Stimulated activated CD4-positive, alpha-beta T cell treated with anti-CD3 and anti-CD28 coated beads, Interleukin-15, amount 100 ng/mL, for 48 hours (primary cell): ENCODE results near the gene RALGPS2.
"Not testable (repeated sequence)": the region's sequence is repeated elsewhere in the genome, so short reads cannot be mapped to it uniquely, and the experiment has no call there.

Source experiments
- DNase-seq, 2 donors: peaks; one replicate each; pipeline ENCODE4 v3.0.0-alpha.2; 2020; ENCODE audit warnings: low read depth in 2 of 2

RALGPS2 gene

GRCh38 chr1:178781533-178782330, 56.7 kb downstream of the RALGPS2 start:
- DNase-seq = no peak

DNA sequence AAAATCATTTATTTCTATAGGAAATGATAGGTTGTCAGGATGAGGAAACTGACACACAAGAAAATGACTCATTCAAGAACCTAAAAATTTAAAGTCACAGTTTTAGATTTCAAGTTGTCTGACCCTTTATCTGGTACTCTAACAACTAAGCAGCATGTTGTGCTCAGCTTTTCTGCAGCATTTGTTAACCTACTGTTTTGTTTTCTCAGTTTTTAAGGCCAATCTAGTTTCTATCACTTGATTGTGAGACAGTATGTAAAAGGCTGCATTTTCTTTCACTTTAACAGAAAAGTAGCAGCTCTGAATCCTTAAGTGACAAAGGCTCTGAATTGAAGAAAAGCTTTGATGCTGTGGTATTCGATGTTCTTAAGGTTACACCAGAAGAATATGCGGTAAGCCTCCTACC, 59.1 kb downstream of the RALGPS2 start:
- DNase-seq = no peak

- no peak for DNase-seq
Observed at GRCh38 chr1:178792394-178792793, 67.3 kb downstream of the RALGPS2 start.

DNA sequence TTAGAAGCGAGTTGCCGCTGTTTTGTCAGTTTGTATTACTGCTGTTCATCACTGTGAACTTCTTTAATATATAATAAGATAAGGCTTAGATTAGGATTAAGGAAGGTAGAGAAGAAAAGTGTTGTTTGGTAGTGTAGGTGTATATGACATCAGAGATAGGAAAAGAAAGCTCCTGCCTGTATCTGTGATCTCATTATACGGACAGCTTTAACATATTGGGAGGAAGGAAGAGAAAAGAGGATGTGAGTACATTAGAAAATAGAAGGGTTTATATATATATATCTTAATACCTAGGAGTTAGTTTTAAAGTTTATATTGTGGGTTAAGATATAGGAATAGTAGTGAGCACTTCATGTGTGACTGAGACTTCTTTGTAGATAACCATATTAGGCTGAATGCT, 71.0 kb downstream of the RALGPS2 start:
- no peak for DNase-seq

GRCh38 chr1:178797590-178797989, 72.5 kb downstream of the RALGPS2 start:
- DNase-seq = no peak

GRCh38 chr1:178798232-178798861, 73.3 kb downstream of the RALGPS2 start:
- DNase-seq = no peak

DNA sequence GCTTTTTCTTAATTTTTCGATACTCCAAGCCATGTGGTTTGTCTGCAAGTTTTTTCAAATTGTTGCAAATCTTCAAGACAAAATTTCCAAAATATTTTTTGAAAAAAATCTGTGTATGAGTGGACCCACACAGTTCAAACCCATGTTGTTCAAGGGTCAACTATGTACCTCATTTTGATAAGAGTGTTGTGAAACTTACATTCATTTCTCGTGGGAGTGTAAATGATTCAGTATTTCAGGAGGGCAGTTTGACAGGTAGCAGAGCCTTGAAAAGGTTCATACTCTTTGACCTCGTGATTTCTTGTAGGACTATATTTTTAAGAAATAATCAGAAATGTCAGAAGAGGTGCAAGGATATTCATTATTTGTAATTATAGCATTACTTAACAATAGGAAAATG, 77.8 kb downstream of the RALGPS2 start:
- DNase-seq = no peak

DNA sequence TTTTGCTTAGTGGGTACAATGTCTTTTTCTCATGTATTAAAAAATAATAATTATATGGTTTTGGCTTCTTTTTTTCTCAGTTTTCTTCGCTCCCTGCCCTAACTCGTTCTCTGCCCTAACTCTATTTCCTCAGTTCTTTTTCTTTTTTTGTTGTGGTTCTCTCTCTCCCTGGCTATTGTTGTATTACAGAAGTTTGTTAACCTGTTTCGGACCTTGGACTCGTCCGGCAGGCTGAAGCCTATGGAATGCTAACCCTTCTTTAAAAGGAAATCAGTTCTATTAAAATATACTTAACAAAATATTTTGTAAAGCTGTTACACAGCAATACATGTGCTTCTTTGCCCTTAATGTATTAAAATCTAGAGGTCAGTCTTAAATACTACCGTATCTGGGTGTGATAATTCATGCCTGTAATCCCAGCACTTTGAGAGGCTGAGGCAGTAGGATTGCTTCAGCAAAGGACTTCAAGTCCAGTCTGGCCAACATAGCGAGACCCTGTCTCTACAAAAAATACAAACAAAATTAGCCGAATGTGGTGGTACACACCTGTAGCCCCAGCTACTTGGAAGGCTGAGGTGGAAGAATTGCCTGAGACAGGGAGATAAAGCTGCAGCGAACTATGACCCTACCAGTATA, 81.7 kb downstream of the RALGPS2 start:
- no peak for DNase-seq

GRCh38 chr1:178808529-178808928, 83.5 kb downstream of the RALGPS2 start:
- no peak for DNase-seq

- no peak for DNase-seq
Observed at GRCh38 chr1:178810585-178810984, 85.5 kb downstream of the RALGPS2 start.

DNA sequence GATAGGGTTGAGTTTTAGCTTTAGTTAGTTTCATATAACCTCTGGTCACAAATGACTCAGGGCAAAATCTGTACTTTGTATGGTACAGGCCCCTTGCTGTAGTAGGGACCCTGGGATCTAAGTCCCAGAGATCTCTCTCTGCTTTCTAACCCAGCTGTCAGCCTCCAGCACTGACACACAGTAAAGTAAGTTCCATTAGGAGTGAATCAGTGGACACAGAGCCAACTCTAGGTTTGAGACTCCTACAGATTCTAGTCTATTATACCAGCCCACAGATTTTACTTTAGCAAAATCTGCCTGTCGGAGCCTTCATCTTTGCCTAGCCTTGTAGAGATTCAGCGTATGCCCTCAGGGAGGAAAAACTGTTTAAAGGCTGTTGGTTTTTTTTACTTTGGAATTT, 93.4 kb downstream of the RALGPS2 start:
- no peak for DNase-seq

DNA sequence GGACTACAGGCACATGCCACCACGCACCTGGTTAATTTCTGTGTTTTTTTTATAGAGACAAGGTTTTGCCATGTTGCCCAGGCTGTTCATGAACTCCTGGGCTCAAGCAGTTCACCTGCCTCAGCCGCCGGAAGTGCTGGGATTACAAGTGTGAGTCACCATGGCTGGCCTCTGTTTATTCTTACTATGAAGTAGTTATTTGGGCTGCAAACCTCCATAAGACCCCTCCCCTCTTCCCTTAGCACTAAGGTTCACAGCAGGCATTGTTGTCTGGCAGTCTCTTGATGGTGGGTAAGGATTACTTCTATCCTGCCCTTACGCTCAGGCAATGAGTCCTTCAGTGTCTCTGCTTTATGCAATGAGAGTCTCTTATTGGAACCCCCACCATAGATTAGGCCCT, 94.1 kb downstream of the RALGPS2 start:
- DNase-seq = no peak

DNA sequence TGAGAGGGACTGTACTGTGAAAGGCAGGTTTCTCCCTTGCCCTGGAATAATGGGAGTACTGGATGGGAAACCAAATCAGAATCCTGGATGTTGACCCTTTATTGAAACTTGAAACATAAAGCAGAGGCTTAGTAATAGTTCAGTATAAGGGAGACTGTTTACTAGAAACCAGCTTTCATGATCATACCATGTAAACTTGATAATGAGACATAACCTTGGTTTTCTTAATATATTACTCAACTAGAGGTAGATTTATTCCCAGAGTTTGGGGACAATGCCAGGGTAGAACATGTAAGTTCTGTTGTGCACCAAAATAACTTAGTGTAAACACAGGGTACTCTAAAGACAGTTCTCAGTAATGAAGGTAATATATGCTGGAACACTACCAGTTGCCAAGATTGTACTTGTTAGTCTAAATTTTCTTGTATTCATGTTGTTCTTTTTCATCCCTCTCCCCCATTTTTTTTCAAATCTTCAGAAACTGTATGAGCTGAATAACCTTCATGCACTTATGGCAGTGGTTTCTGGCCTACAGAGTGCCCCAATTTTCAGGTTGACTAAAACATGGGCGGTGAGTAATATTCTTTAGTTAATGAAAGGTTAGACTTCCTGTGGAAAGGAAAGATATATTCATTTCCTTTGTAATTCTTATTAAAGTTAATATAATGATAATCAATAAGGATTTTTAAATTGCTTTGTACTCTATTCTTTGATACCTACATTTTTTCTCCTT, 96.3 kb downstream of the RALGPS2 start:
- DNase-seq = no peak

DNA sequence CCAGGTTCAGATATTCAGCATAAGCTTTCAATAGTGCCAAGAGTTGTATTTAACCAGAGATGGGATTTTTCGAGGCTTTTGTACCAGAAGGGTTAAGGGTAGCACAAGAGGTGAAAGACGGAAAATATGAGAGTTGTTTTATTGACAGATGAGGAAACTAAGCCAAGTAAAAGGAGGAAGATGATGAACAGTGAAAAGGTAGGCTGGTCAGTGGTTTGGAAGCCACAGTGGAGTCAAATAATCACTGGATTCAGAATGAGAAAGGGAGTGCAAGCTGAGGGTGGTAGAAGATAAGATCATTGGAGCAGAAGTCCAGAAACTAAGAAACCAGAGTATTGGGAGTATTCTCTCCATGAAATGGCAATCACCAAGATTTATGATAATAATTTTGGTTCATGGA, 100.1 kb downstream of the RALGPS2 start:
- no peak for DNase-seq

DNA sequence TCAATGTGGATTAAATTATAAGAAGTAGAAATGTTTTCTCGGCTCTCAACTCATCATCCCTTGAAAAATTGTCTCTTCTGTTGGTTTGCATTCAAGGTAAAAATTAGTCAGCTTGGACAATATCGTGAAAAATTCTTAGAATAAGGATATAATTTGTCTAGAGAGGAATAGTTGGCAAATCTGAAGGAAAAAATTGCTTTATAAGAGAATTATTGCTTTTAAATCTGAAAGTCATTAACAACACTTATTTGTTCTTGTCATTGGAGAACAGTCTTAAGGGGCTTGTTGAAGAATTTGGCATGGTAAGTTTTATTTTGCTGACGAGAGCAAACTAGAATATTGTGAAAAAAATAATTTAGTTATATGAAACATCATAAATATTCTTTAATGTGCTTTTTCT, 119.4 kb downstream of the RALGPS2 start:
- DNase-seq = no peak

DNA sequence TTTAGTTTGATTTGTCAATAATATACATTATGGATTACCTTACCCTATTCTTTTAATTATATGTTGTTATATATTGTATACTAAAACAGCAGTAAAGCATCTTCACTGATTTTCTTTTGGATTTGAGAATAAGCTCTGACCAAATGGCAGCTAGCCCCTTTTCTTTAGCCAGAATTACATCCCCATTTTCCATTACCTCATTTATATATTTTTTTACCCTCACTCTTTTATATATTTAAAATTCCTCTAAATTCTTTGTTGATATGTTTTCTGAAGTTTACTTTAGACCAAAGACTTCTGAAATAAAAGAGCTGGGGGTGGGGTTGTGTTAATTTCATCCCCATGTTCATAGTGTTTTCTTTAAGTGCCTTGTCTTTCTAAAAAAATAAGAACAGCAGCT, 121.3 kb downstream of the RALGPS2 start:
- no peak for DNase-seq

DNA sequence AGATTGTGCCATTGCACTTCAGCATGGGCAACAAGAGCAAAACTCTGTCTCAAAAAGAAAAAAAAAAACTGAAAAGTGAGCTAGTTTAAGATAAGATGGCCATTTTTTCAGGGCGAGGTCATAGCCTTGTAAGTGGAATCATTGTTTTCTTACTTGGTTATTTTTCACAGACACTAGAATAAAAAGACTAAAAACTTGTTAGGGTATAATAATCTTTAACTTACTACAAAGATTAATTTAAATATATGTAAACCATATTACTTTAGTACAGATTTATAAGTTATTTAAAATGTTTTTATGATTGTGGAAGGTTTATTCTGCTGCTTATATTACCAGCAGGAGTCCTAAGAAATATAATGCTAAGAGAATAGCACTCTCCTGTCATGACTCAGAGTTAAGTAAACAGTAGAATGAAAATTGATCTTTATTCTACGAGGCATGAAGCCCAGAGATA, 122.4 kb downstream of the RALGPS2 start:
- no peak for DNase-seq

DNA sequence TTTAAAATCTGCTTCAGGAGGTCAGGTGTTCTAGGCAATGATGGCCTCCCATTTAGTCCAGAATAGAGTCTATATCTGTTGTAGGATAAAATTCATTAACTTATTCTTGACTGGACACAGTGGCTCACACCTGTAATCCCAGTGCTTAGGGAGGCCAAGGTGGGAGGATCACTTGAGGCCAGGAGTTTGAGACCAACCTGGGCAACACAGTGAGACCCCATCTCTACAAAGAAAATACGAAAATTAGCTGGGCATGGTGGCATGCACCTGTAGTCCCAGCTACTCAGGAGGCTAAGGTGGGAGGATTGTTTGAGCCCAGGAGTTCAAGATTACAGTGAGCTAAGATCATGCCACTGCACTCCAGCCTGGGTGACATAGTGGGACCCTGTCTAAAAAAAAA, 122.9 kb downstream of the RALGPS2 start:
- not testable (repeated sequence) for DNase-seq

GRCh38 chr1:178849918-178850317, 124.9 kb downstream of the RALGPS2 start:
- DNase-seq = no peak

DNA sequence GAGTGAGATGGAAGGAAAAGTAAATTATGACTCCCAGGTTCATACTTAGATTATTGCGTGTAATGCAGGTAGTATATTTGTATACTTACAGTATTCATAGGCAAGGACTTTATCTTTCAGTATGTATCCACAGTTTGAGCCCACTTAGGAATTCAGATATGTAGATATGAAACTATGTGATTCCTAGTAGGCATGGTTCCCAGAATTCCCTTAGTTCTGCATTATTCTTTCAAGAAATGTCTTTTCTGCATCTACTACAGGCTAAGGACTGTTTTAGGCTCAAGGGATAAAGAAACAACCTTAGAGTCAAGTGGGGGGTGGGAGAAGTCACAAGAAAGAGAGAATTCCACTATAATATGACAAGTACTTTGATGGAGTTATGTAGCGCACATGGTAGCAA, 132.1 kb downstream of the RALGPS2 start:
- no peak for DNase-seq

DNA sequence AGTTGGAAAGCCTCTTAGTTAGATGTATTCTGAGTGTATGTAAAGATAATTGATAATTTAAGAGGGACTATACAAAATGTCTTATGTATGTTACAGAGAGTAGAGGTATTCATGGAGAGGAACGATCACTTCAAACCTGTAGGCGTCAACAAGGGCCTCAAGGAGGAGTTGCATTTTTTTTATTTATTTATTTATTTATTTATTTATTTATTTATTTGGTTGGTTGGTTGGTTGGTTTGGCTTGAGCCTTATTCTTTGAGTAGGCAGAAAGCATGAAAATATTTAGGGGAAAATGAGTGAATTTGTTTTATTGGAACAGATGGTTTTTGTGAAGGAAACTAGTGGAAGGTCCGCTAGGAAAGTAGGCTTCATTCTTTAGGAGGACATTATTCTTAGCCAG, 137.4 kb downstream of the RALGPS2 start:
- no peak for DNase-seq

DNA sequence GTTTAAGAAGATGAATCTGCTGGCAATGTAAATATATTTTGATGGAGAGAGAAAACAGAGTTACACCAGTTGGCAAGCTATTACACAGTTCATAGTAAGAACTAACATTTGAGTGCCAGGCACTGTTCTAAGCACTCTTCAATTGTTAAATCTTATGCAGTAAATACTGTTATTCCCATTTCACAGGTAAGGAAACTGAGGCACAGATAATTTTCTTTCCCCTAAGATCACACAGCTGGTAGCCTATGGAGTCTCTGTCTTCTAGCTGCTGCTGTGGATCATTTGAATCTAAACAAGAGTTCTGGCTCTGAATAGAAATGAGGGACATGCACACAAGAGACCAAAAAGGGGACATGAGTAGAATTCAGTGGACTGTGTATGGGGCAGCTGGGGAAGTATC, 137.8 kb downstream of the RALGPS2 start:
- no peak for DNase-seq
